Activated T-helper 1 cell treated with anti-CD3 and anti-CD28 coated beads, Interleukin-12 subunit alpha, Interleukin-12 subunit beta, Interleukin-2, Interleukin-4 antibody, amounts not matched to agents 30 ng/mL and 10 ng/mL and 1 ng/mL, durations not matched to agents 14 hours and 24 hours and 36 hours (primary cell): ENCODE data around the gene PAMR1. TPM values are rescaled to one million over a fixed set of nuclear protein-coding genes. Genes with fewer than 3 reads are reported as not detected.

ENCODE experiments used
- DNase-seq: peaks from one replicate; pipeline ENCODE4 v3.0.0; 2021; ENCODE audit warnings: low spot score
- H3K27ac Mint-ChIP-seq: one replicate; pipeline ENCODE4 v1.8.0; 2021; ENCODE audit warnings: mild to moderate bottlenecking, mixed read lengths
- H3K27me3 Mint-ChIP-seq: one replicate; pipeline ENCODE4 v1.8.0; 2022; ENCODE audit warnings: mild to moderate bottlenecking, moderate library complexity, mixed read lengths; ENCODE audit not compliant: insufficient read depth
- H3K36me3 Mint-ChIP-seq: one replicate; pipeline ENCODE4 v1.8.0; 2021; ENCODE audit warnings: low read depth, mixed read lengths
- H3K4me1 Mint-ChIP-seq: one replicate; pipeline ENCODE4 v1.8.0; 2021; ENCODE audit warnings: low read depth, mixed read lengths
- H3K4me3 Mint-ChIP-seq: one replicate; pipeline ENCODE4 v1.8.0; 2021; ENCODE audit warnings: mild to moderate bottlenecking, moderate library complexity, mixed read lengths
- H3K9me3 Mint-ChIP-seq: one replicate; pipeline ENCODE4 v1.8.0; 2021; ENCODE audit warnings: mixed read lengths
- intact Hi-C: fragments of 100-400 bp; cut with micrococcal nuclease; formaldehyde crosslinking; loops from one replicate; pipeline ENCODE4 v1.15.1; 2024
- total RNA-seq: library from RNA; stranded (reverse); gene quantifications from 2 replicates; pipeline ENCODE4 v1.2.3, GENCODE V29; 2022

Gene PAMR1
- total RNA-seq, 1 donor from 2014 or later, result not detected

- DNase-seq, result no peak
- H3K4me1 Mint-ChIP-seq, result peaks cover 6% of the 10 kb centered on the region
- intact Hi-C loops, result no loop called here
- no peaks in the 10 kb centered on the region for H3K9me3 Mint-ChIP-seq
- peaks cover 89% of the 10 kb centered on the region for H3K27me3 Mint-ChIP-seq
- H3K27ac Mint-ChIP-seq, result peak overlapping the region; percentile 36
- no peaks in the 10 kb centered on the region for H3K36me3 Mint-ChIP-seq
- peak overlapping the region; percentile 49 for H3K4me3 Mint-ChIP-seq
Measured at GRCh38 chr11:35418282-35419183, 106.9 kb downstream of the PAMR1 start.

GRCh38 chr11:35415487-35415886, 109.9 kb downstream of the PAMR1 start:
- Mint-ChIP-seq H3K9me3 (no peaks in the 10 kb centered on the region), H3K36me3 (no peaks in the 10 kb centered on the region), H3K27me3 (peaks cover 77% of the 10 kb centered on the region), H3K27ac (no peak overlapping the region), H3K4me1 (peaks cover 6% of the 10 kb centered on the region), H3K4me3 (no peak overlapping the region)
- DNase-seq, result no peak
- intact Hi-C loops, result no loop called here

GRCh38 chr11:35414776-35415175, 110.6 kb downstream of the PAMR1 start:
- no peak overlapping the region for H3K27ac Mint-ChIP-seq
- H3K9me3 Mint-ChIP-seq, result no peaks in the 10 kb centered on the region
- H3K36me3 Mint-ChIP-seq, result no peaks in the 10 kb centered on the region
- peaks cover 75% of the 10 kb centered on the region for H3K27me3 Mint-ChIP-seq
- DNase-seq, result no peak
- H3K4me1 Mint-ChIP-seq, result peaks cover 6% of the 10 kb centered on the region
- intact Hi-C loops, result loop anchor here (5.0 kb wide), 1 partner anchor 572 kb away; no protein-coding TSS in a partner anchor
- no peak overlapping the region for H3K4me3 Mint-ChIP-seq

- Mint-ChIP-seq H3K27ac (no peak overlapping the region), H3K9me3 (no peaks in the 10 kb centered on the region), H3K36me3 (no peaks in the 10 kb centered on the region), H3K27me3 (peaks cover 75% of the 10 kb centered on the region), H3K4me1 (peaks cover 6% of the 10 kb centered on the region), H3K4me3 (no peak overlapping the region)
- intact Hi-C loops, result loop anchor here (5.0 kb wide), 1 partner anchor 572 kb away; no protein-coding TSS in a partner anchor
- DNase-seq, result no peak
Measured at GRCh38 chr11:35414311-35414710, 111.1 kb downstream of the PAMR1 start.

- intact Hi-C loops, result loop anchor here (5.0 kb wide), 1 partner anchor 571 kb away; no protein-coding TSS in a partner anchor
- peaks cover 73% of the 10 kb centered on the region for H3K27me3 Mint-ChIP-seq
- DNase-seq, result no peak
Measured at GRCh38 chr11:35413598-35413997, 111.8 kb downstream of the PAMR1 start.

GRCh38 chr11:35412285-35412684, 113.1 kb downstream of the PAMR1 start:
- H3K4me3 Mint-ChIP-seq, result no peak overlapping the region
- H3K4me1 Mint-ChIP-seq, result no peaks in the 10 kb centered on the region
- no peaks in the 10 kb centered on the region for H3K9me3 Mint-ChIP-seq
- H3K27ac Mint-ChIP-seq, result no peak overlapping the region
- no peaks in the 10 kb centered on the region for H3K36me3 Mint-ChIP-seq
- DNase-seq, result no peak
- H3K27me3 Mint-ChIP-seq, result peaks cover 61% of the 10 kb centered on the region
- intact Hi-C loops, result loop anchor here (5.0 kb wide), 1 partner anchor 570 kb away; no protein-coding TSS in a partner anchor

More at GRCh38 chr11:35413598-35413997, 111.8 kb downstream of the PAMR1 start:
- Mint-ChIP-seq H3K27ac (no peak overlapping the region), H3K4me3 (no peak overlapping the region), H3K4me1 (peaks cover 6% of the 10 kb centered on the region), H3K9me3 (no peaks in the 10 kb centered on the region), H3K36me3 (no peaks in the 10 kb centered on the region)

GRCh38 chr11:35407041-35407440, 118.4 kb downstream of the PAMR1 start:
- no peaks in the 10 kb centered on the region for H3K9me3 Mint-ChIP-seq

GRCh38 chr11:35404388-35404775, 121.0 kb downstream of the PAMR1 start:
- Mint-ChIP-seq H3K4me1 (no peaks in the 10 kb centered on the region), H3K4me3 (no peak overlapping the region), H3K36me3 (no peaks in the 10 kb centered on the region), H3K27me3 (peaks cover 20% of the 10 kb centered on the region), H3K27ac (no peak overlapping the region), H3K9me3 (no peaks in the 10 kb centered on the region)
- DNase-seq, result no peak
- intact Hi-C loops, result no loop called here

More at GRCh38 chr11:35407041-35407440, 118.4 kb downstream of the PAMR1 start:
- H3K27ac Mint-ChIP-seq, result no peak overlapping the region
- no peak for DNase-seq
- intact Hi-C loops, result no loop called here
- H3K4me1 Mint-ChIP-seq, result no peaks in the 10 kb centered on the region
- no peaks in the 10 kb centered on the region for H3K36me3 Mint-ChIP-seq
- H3K27me3 Mint-ChIP-seq, result peaks cover 24% of the 10 kb centered on the region
- no peak overlapping the region for H3K4me3 Mint-ChIP-seq

- DNase-seq, result no peak
- peaks cover 24% of the 10 kb centered on the region for H3K27me3 Mint-ChIP-seq
- H3K9me3 Mint-ChIP-seq, result no peaks in the 10 kb centered on the region
- H3K27ac Mint-ChIP-seq, result no peak overlapping the region
- no peaks in the 10 kb centered on the region for H3K4me1 Mint-ChIP-seq
- no peak overlapping the region for H3K4me3 Mint-ChIP-seq
- intact Hi-C loops, result no loop called here
- H3K36me3 Mint-ChIP-seq, result no peaks in the 10 kb centered on the region
Measured at GRCh38 chr11:35403765-35404387, 121.5 kb downstream of the PAMR1 start.

GRCh38 chr11:35402751-35403660, 122.4 kb downstream of the PAMR1 start:
- Mint-ChIP-seq H3K9me3 (no peaks in the 10 kb centered on the region), H3K36me3 (no peaks in the 10 kb centered on the region), H3K27me3 (peaks cover 24% of the 10 kb centered on the region), H3K4me1 (no peaks in the 10 kb centered on the region), H3K4me3 (no peak overlapping the region), H3K27ac (no peak overlapping the region)
- intact Hi-C loops, result no loop called here
- DNase-seq, result no peak

- no peak for DNase-seq
- H3K36me3 Mint-ChIP-seq, result no peaks in the 10 kb centered on the region
- no peaks in the 10 kb centered on the region for H3K9me3 Mint-ChIP-seq
- no peak overlapping the region for H3K4me3 Mint-ChIP-seq
- intact Hi-C loops, result no loop called here
- peaks cover 22% of the 10 kb centered on the region for H3K27me3 Mint-ChIP-seq
- no peaks in the 10 kb centered on the region for H3K4me1 Mint-ChIP-seq
- no peak overlapping the region for H3K27ac Mint-ChIP-seq
Measured at GRCh38 chr11:35398881-35399280, 126.5 kb downstream of the PAMR1 start.

GRCh38 chr11:35394941-35395340, 130.5 kb downstream of the PAMR1 start:
- Mint-ChIP-seq H3K4me1 (peaks cover 24% of the 10 kb centered on the region), H3K9me3 (no peaks in the 10 kb centered on the region), H3K27ac (no peak overlapping the region), H3K27me3 (peaks cover 23% of the 10 kb centered on the region), H3K4me3 (no peak overlapping the region), H3K36me3 (no peaks in the 10 kb centered on the region)
- no peak for DNase-seq
- intact Hi-C loops, result loop anchor here (5.0 kb wide), 3 partner anchors 138 to 383 kb away; no protein-coding TSS in a partner anchor
